ENCODE results near the gene GPR119. TPM values are rescaled to one million over a fixed set of nuclear protein-coding genes. Genes with fewer than 3 reads are reported as not detected.
"Not testable (repeated sequence)": the region's sequence is repeated elsewhere in the genome, so short reads cannot be mapped to it uniquely, and the experiment has no call there.

GPR119 gene
- total RNA-seq, 1 experiment from 2014 or later, result not detected

GRCh38 chrX:130339408-130340222 is 45.9 kb downstream of the GPR119 start, which contains the start of gene SLC25A14:
Gene SLC25A14 (plus strand): TSS chrX:130339919. CDS start chrX:130340279, 360 bp downstream.
- peak; percentile 74 for DNase-seq (ENCODE audit: low spot score)

- DNase-seq (ENCODE audit: low spot score), result not testable (repeated sequence)
These were observed 46.6 kb downstream of the GPR119 start for GRCh38 chrX:130338869-130339268.

- no peak for DNase-seq (ENCODE audit: low spot score)
These were observed 48.9 kb downstream of the GPR119 start for GRCh38 chrX:130336531-130336930.

Other genes with a start within 250 kb of the GPR119 start
- 35.4 and 37.8 TPM in 2 replicates for gene AIFM1, start 219.8 kb downstream of the GPR119 start, total RNA-seq (2014; rRNA removed; shearing (Covaris generic))
- gene RAB33A, start 213.7 kb downstream of the GPR119 start, total RNA-seq (2014; rRNA removed; shearing (Covaris generic)), result not detected in 2 replicates
- gene ZNF280C, start 116.8 kb downstream of the GPR119 start, total RNA-seq (2014; rRNA removed; shearing (Covaris generic)), result 5.8 and 8.1 TPM in 2 replicates
- gene SLC25A14, start 45.8 kb downstream of the GPR119 start, total RNA-seq (2014; rRNA removed; shearing (Covaris generic)), result 16.7 and 30.6 TPM in 2 replicates
- gene RBMX2, start 16.3 kb upstream of the GPR119 start, total RNA-seq (2014; rRNA removed; shearing (Covaris generic)), result 39.8 and 45.6 TPM in 2 replicates